GM21737 (cell line): Measurements from ENCODE around the gene GBX1.

Experiments
- ATAC-seq: cut with Tn5 transposase; IDR thresholded peaks from one replicate; pipeline ENCODE4 v1.9.1; 2021; ENCODE audit warnings: mild to moderate bottlenecking, moderate library complexity; ENCODE audit not compliant: unreplicated experiment

GBX1 gene

GRCh38 chr7:151167197-151167961 lies at the start of gene GBX1:
Gene GBX1, minus strand, starts transcription at chr7:151167694. Its CDS starts 146 bp downstream, at chr7:151167548.
- no peak for ATAC-seq

- ATAC-seq: no peak
Observed at GRCh38 chr7:151215396-151215795, 47.9 kb upstream of the GBX1 start.

- ATAC-seq: no peak
Observed at GRCh38 chr7:151213826-151214225, 46.3 kb upstream of the GBX1 start.

- ATAC-seq: no peak
Observed at GRCh38 chr7:151212626-151213025, 45.1 kb upstream of the GBX1 start.

GRCh38 chr7:151211155-151211772 lies 43.8 kb upstream of the GBX1 start:
- ATAC-seq: no peak

- no peak for ATAC-seq
Observed at GRCh38 chr7:151210087-151210854, 42.8 kb upstream of the GBX1 start, which contains the start of gene H2BK1. Gene H2BK1, minus strand, starts transcription at chr7:151210488. Its CDS starts 170 bp downstream, at chr7:151210318.

- ATAC-seq: no peak
Observed at GRCh38 chr7:151209588-151209987, 42.1 kb upstream of the GBX1 start.

GRCh38 chr7:151208253-151208862 lies 40.9 kb upstream of the GBX1 start:
- no peak for ATAC-seq

- no peak for ATAC-seq
Observed at GRCh38 chr7:151207804-151208203, 40.3 kb upstream of the GBX1 start.

- no peak for ATAC-seq
Observed at GRCh38 chr7:151207315-151207714, 39.8 kb upstream of the GBX1 start.

GRCh38 chr7:151206914-151207313 lies 39.4 kb upstream of the GBX1 start:
- ATAC-seq: no peak

- no peak for ATAC-seq
Observed at GRCh38 chr7:151205730-151206129, 38.2 kb upstream of the GBX1 start.

GRCh38 chr7:151204383-151205032 lies 37.0 kb upstream of the GBX1 start:
- no peak for ATAC-seq

- no peak for ATAC-seq
Observed at GRCh38 chr7:151202836-151203235, 35.3 kb upstream of the GBX1 start.

- ATAC-seq: no peak
Observed at GRCh38 chr7:151201751-151202150, 34.3 kb upstream of the GBX1 start.

GRCh38 chr7:151201344-151201743 lies 33.9 kb upstream of the GBX1 start:
- ATAC-seq: no peak

GRCh38 chr7:151198945-151199848 lies 31.7 kb upstream of the GBX1 start:
- ATAC-seq: no peak

- ATAC-seq: no peak
Observed at GRCh38 chr7:151197932-151198331, 30.4 kb upstream of the GBX1 start.

GRCh38 chr7:151195616-151196450 lies 28.3 kb upstream of the GBX1 start:
- ATAC-seq: no peak
